SK-N-SH treated with all-trans-retinoic acid at 6 μM for 48 hours (cell line): ENCODE data around the gene PRUNE2.

Experiments used
- ATAC-seq: fragments of 200-7000 bp; cut with Tn5 transposase; 3 replicates; pipeline ENCODE4 v1.9.1; 2020; ENCODE audit warnings: mild to moderate bottlenecking, moderate library complexity
- ARNTL ChIP-seq: fragments of 450-650 bp; formaldehyde crosslinking; IDR thresholded peaks from 2 replicates; pipeline ENCODE4 v1.5.0; 2020; ENCODE audit warnings: low read depth, mild to moderate bottlenecking, moderate library complexity, borderline replicate concordance
- BACH2 ChIP-seq: fragments of 250-450 bp; sonication (Bioruptor Pico); IDR thresholded peaks from 2 replicates; pipeline ENCODE4 v1.9.0; 2021; ENCODE audit warnings: mild to moderate bottlenecking, borderline replicate concordance
- CSDC2 ChIP-seq: fragments of 250-450 bp; sonication (Bioruptor Pico); IDR thresholded peaks from 2 replicates; pipeline ENCODE4 v1.5.0; 2020; ENCODE audit warnings: mild to moderate bottlenecking, moderate library complexity
- CSRNP3 ChIP-seq: fragments of 250-450 bp; sonication (Bioruptor Pico); IDR thresholded peaks from 2 replicates; pipeline ENCODE4 v1.5.1; 2021; ENCODE audit warnings: mild to moderate bottlenecking, moderate library complexity
- ESRRG ChIP-seq: fragments of 250-450 bp; sonication (Bioruptor Pico); IDR thresholded peaks from 2 replicates; pipeline ENCODE4 v1.6.1; 2021; ENCODE audit warnings: mild to moderate bottlenecking
- GLIS3 ChIP-seq: fragments of 250-450 bp; sonication (Bioruptor Pico); IDR thresholded peaks from 2 replicates; pipeline ENCODE4 v1.5.0; 2020; ENCODE audit warnings: mild to moderate bottlenecking, moderate library complexity
- ISL1 ChIP-seq: fragments of 250-450 bp; sonication (Bioruptor Pico); IDR thresholded peaks from 2 replicates; pipeline ENCODE4 v2.1.2; 2022; ENCODE audit warnings: mild to moderate bottlenecking, moderate library complexity
- OSR1 ChIP-seq: fragments of 250-450 bp; sonication (Bioruptor Pico); IDR thresholded peaks from 2 replicates; pipeline ENCODE4 v1.8.0; 2022; ENCODE audit warnings: moderate library complexity, mild to moderate bottlenecking, inconsistent platforms
- PPARA ChIP-seq: fragments of 250-450 bp; sonication (Bioruptor Pico); IDR thresholded peaks from 2 replicates; pipeline ENCODE4 v1.5.0; 2020; ENCODE audit warnings: mild to moderate bottlenecking, borderline replicate concordance
- RARB ChIP-seq: fragments of 250-450 bp; sonication (Bioruptor Pico); IDR thresholded peaks from 2 replicates; pipeline ENCODE4 v1.8.0; 2021; ENCODE audit warnings: mild to moderate bottlenecking, moderate library complexity
- SNAI2 ChIP-seq: fragments of 250-450 bp; sonication (Bioruptor Pico); IDR thresholded peaks from 2 replicates; pipeline ENCODE4 v1.5.0; 2020; ENCODE audit warnings: mild to moderate bottlenecking, moderate library complexity
- TCF4 ChIP-seq: fragments of 250-450 bp; sonication (Bioruptor Pico); IDR thresholded peaks from 2 replicates; pipeline ENCODE4 v1.8.0; 2021; ENCODE audit warnings: mild to moderate bottlenecking, moderate library complexity, borderline replicate concordance
- ZFP3 ChIP-seq: fragments of 250-450 bp; sonication (Bioruptor Pico); IDR thresholded peaks from 2 replicates; pipeline ENCODE4 v1.5.0; 2020; ENCODE audit warnings: mild to moderate bottlenecking, moderate library complexity
- ZNF70 ChIP-seq: fragments of 450-650 bp; formaldehyde crosslinking; IDR thresholded peaks from 2 replicates; pipeline ENCODE4 v1.5.0; 2020; ENCODE audit warnings: mild to moderate bottlenecking, moderate library complexity
- ZNF8 ChIP-seq: fragments of 450-650 bp; formaldehyde crosslinking; IDR thresholded peaks from 2 replicates; pipeline ENCODE4 v1.5.0; 2020; ENCODE audit warnings: mild to moderate bottlenecking, moderate library complexity
- TF ChIP-seq, protein P1 (sequence below): fragments of 250-450 bp; sonication (Bioruptor Pico); IDR thresholded peaks from 2 replicates; pipeline ENCODE4 v1.5.1; 2020; ENCODE audit warnings: low read depth, mild to moderate bottlenecking, moderate library complexity
- TF ChIP-seq, protein P2 (sequence below): fragments of 250-450 bp; sonication (Bioruptor Pico); IDR thresholded peaks from 2 replicates; pipeline ENCODE4 v1.8.0; 2021; ENCODE audit warnings: low read depth, mild to moderate bottlenecking, moderate library complexity, borderline replicate concordance
- TF ChIP-seq, protein P3 (sequence below): fragments of 250-450 bp; sonication (Bioruptor Pico); IDR thresholded peaks from 2 replicates; pipeline ENCODE4 v1.8.0; 2020; ENCODE audit warnings: mild to moderate bottlenecking, moderate library complexity, borderline replicate concordance

Gene PRUNE2

GRCh38 chr9:76662476-76663281, 243.2 kb downstream of the PRUNE2 start:
- TF ChIP-seq ARNTL (CRISPR knock-in tag) (no peak), TCF4 (CRISPR knock-in tag) (no peak), CSRNP3 (CRISPR knock-in tag) (no peak), PPARA (no peak), SNAI2 (CRISPR knock-in tag) (no peak), GLIS3 (CRISPR knock-in tag) (no peak)
- TF ChIP-seq, protein P1, sequence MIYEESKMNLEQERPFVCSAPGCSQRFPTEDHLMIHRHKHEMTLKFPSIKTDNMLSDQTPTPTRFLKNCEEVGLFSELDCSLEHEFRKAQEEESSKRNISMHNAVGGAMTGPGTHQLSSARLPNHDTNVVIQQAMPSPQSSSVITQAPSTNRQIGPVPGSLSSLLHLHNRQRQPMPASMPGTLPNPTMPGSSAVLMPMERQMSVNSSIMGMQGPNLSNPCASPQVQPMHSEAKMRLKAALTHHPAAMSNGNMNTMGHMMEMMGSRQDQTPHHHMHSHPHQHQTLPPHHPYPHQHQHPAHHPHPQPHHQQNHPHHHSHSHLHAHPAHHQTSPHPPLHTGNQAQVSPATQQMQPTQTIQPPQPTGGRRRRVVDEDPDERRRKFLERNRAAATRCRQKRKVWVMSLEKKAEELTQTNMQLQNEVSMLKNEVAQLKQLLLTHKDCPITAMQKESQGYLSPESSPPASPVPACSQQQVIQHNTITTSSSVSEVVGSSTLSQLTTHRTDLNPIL (CRISPR knock-in tag), result no peak
- TF ChIP-seq, protein P2, sequence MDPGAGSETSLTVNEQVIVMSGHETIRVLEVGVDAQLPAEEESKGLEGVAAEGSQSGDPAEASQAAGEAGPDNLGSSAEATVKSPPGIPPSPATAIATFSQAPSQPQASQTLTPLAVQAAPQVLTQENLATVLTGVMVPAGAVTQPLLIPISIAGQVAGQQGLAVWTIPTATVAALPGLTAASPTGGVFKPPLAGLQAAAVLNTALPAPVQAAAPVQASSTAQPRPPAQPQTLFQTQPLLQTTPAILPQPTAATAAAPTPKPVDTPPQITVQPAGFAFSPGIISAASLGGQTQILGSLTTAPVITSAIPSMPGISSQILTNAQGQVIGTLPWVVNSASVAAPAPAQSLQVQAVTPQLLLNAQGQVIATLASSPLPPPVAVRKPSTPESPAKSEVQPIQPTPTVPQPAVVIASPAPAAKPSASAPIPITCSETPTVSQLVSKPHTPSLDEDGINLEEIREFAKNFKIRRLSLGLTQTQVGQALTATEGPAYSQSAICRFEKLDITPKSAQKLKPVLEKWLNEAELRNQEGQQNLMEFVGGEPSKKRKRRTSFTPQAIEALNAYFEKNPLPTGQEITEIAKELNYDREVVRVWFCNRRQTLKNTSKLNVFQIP (CRISPR knock-in tag), result no peak
- ATAC-seq, result no peak

GRCh38 chr9:76658510-76659231, 247.2 kb downstream of the PRUNE2 start:
- TF ChIP-seq ZFP3 (no peak), ZNF8 (CRISPR knock-in tag) (no peak), OSR1 (CRISPR knock-in tag) (no peak), CSDC2 (no peak), TCF4 (CRISPR knock-in tag) (no peak), ARNTL (CRISPR knock-in tag) (no peak), BACH2 (CRISPR knock-in tag) (no peak), ZNF70 (CRISPR knock-in tag) (no peak), RARB (CRISPR knock-in tag) (no peak), ESRRG (CRISPR knock-in tag) (no peak), CSRNP3 (CRISPR knock-in tag) (no peak), GLIS3 (CRISPR knock-in tag) (no peak), PPARA (no peak), ISL1 (CRISPR knock-in tag) (no peak)
- TF ChIP-seq, protein P2 (CRISPR knock-in tag), result no peak
- TF ChIP-seq, protein P3, sequence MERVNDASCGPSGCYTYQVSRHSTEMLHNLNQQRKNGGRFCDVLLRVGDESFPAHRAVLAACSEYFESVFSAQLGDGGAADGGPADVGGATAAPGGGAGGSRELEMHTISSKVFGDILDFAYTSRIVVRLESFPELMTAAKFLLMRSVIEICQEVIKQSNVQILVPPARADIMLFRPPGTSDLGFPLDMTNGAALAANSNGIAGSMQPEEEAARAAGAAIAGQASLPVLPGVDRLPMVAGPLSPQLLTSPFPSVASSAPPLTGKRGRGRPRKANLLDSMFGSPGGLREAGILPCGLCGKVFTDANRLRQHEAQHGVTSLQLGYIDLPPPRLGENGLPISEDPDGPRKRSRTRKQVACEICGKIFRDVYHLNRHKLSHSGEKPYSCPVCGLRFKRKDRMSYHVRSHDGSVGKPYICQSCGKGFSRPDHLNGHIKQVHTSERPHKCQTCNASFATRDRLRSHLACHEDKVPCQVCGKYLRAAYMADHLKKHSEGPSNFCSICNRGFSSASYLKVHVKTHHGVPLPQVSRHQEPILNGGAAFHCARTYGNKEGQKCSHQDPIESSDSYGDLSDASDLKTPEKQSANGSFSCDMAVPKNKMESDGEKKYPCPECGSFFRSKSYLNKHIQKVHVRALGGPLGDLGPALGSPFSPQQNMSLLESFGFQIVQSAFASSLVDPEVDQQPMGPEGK (CRISPR knock-in tag), result no peak
- ATAC-seq, result peak; percentile 74

DNA sequence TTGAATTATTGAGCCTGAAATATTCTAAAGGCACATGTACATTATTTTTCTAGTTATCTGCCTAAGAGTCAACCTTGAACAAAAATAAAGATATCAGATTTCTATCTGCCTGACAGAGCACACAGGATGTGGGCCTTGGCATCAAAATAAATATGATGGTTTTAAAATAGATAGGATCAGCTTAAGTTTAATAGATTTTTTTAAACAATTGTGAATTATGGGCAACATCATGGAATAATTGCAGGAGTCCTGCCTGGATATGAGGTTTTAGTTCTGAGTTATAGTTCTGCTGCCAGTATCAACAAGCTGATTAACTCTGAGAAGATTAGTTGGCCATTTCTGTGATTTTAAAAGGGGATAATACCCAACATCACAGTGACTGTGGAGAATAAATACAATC, 248.6 kb downstream of the PRUNE2 start:
- ATAC-seq, result peak; percentile 51
- no peak for TF ChIP-seq CSRNP3 (CRISPR knock-in tag)
- no peak for TF ChIP-seq BACH2 (CRISPR knock-in tag)
- 0 out of 2 replicates have a peak, but pooled peaks have one; percentile 39 for TF ChIP-seq RARB (CRISPR knock-in tag)
- TF ChIP-seq GLIS3 (CRISPR knock-in tag), result no peak
- TF ChIP-seq, protein P2 (CRISPR knock-in tag), result no peak
- no peak for TF ChIP-seq ZNF70 (CRISPR knock-in tag)
- TF ChIP-seq ESRRG (CRISPR knock-in tag), result no peak
- no peak for TF ChIP-seq ZNF8 (CRISPR knock-in tag)
- no peak for TF ChIP-seq CSDC2
- no peak for TF ChIP-seq TCF4 (CRISPR knock-in tag)
- TF ChIP-seq, protein P1 (CRISPR knock-in tag), result no peak
